Umbilical cord (tissue), 2 donors: ENCODE data around the gene SHISA6. TPM values are rescaled to one million over a fixed set of nuclear protein-coding genes. Genes with fewer than 3 reads are reported as not detected.

Source experiments
- DNase-seq: peaks from one replicate; pipeline ENCODE4 v3.0.0-alpha.2; 2015; ENCODE audit warnings: low spot score
- total RNA-seq: library from RNA; depleted of rRNA; stranded (reverse); fragments of >200 nt; gene quantifications from one replicate; pipeline ENCODE4 v1.2.3, GENCODE V29; 2014; ENCODE audit warnings: low replicate concordance; ENCODE audit not compliant: insufficient read depth

Gene SHISA6
- total RNA-seq, 1 donor from 2014 or later, result 0.48 TPM

DNA sequence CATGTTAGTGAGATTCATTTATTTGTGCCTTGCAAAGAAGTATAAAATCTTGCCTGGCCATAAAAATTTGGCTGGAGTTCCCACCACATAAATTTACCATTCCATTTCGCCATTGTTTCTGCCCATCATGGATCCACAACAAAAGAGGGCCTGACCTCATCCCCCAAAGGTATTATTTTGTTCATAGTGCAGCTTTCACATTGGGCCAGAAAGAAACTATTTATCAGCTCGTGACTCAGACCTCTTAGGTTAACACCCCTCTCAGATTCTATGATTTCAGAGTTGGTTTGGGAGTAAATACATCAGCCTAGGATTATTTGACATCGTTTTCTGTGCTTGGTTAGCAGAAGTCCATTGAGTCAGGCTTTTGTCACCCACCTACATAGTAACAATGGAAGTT, 108.1 kb downstream of the SHISA6 start:
- DNase-seq, result no peak

DNA sequence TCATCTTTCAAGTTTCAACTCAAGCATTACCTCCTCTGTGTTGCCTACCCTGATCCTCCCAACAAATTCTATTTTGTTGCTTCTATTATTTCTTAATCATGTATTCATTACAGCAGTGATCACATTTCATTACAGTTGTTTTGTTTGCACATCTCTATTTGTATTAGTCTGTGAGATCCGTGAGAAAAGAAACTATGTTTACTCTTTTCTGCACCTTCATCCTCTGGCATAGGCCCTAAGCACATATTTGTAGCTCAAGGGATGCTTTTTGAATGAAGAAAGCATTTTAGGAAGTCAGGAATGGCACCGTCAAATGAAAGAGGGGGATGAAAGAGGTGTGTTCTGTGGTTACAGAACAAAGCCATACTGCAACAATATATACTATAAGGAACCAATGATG, 110.5 kb downstream of the SHISA6 start:
- DNase-seq, result no peak

DNA sequence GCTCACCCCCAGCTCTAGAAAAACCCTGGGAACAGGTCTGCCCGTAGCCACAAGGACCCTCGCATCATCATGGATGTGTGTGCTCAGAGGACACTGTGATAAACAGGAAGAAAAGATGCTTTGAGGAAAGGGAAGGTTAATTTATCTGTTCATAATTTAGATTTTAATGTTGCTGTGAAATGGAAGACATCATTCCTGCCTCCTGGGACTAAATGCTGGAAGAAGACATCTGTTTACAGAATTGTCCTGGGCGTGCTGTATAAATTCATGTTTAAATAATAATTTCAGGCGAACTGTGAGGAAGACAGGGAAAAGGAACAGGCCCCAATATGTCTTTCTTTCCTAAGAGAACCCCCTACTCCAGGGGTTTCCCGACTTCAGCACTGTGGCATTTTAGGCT, 112.6 kb downstream of the SHISA6 start:
- no peak for DNase-seq

DNA sequence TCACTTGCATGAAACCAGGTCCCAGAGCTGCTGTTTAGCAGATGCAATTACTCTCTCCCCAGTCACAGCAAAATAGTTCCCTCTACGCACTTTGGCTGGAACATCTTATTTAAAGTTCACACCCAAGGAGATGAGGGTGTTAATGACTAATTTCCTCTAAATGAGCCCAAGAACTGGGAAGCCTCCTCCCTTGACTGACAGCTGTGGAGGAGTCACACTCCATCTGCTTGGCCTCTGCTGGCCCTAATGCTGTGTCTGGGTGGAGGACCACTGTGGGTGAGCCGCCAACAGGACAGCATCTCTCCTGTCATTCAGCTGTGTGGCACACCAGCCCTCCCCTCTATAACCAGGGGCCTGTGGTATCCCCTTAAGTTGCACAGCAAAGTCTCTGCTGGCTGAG, 115.4 kb downstream of the SHISA6 start:
- no peak for DNase-seq

DNA sequence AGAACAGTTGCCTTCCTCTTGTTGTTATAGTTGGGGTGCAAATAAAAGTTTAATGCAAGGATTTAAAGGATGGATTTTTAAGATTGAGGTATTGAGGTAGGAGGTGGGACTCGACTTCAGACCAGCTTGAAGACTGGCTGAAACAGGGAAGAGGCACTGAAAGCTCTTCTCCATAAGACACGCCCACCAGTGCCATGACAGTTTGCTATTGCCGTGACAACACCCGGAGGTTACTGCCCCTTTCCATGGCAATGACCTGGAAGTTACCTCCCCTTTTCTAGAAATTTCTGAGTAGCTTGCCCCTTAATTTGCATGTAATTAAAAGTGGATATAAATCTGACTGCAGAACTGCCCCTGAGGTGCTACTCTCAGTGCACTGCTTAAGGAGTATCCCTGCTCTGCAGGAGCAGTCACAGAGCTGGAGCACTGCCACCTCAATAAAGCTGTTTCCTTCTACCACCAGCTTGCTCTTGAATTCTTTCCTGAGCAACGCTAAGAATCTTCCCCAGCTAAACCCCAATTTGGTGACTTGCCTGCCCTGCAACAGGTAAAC, 122.6 kb downstream of the SHISA6 start:
- no peak for DNase-seq

DNA sequence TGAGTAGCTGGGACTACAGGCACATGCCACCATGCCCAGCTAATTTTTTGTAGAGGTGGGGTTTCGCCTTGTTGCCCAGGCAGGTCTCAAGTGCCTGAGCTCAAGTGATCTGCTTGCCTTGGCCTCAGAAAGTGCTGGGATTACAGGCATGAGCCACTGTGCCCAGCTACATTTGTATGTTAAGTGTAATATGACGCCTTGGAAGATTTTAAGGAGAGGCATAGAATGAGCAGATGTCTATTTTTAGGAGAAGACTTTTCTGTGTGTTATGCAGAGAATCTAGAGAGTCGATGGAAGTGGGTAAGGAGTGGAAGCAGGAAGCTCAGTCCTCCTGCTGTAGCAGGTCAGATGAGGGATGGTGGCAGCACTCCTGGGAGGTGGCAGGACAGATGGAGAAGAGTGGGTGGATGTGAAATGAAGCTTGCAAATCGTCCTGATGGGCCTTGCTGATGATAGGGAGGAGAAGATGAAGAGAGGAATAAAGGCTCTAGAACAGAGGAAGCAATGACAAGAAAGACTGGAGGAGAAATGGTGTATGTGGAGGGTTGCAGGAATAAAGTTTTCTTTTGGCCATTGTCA, 125.3 kb downstream of the SHISA6 start:
- DNase-seq, result peak; percentile 5

DNA sequence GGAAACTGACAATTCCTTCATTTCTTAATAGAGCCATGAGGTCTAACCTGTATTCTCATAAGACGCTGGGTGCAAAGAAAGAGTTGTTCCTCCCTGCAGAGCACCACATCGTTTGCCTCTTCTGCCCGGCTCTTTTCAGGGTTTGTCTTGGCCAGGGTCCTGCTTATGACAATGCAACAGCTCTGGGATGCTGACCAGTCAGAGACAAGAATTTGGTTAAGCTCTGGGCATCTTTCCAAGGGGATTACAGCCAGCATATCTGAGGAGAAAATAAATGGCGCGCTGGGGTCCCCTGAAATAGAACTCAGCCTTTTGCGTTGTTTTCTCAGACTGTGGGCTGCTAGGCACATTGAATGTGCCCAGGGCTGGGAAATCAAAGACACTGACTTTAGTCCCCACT, 128.6 kb downstream of the SHISA6 start:
- peak; percentile 81 for DNase-seq

DNA sequence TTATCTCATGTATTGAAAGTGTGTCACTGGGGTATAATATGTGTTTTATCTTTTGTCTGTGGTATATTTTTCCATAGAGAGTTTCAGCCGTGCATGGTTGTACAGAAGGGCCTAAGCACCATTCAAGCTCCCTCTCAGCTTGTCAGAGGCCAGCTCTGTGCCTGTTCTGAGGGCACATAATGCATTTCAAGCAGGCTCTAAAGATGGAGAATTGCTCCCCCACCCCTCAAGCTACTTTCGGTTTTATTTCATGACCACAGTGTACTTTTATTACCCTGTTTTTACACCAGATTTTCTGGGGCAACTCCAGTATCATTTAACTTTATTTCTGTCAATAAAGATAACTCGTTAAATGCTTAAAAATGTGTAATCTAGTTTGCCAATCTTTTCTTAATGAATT, 131.7 kb downstream of the SHISA6 start:
- DNase-seq, result no peak

DNA sequence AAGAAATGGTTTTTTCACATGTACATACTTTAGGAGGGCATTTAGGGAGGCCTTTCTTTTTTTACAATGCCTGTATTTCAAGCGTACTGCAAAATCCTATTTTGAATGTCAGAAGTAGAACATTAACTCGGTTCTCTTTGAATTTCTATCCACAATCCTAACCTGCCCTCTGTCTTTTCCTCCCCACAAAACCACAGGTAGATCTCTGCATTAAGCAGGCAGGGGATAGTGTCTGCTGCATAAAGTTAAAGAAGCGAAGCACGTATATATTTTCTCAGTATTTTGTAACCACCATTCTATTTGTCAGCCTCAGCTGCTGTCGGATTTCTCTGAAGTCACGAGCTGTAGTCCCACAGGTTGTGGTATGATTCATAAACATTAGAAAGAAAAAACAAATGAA, 137.5 kb downstream of the SHISA6 start:
- DNase-seq, result no peak

DNA sequence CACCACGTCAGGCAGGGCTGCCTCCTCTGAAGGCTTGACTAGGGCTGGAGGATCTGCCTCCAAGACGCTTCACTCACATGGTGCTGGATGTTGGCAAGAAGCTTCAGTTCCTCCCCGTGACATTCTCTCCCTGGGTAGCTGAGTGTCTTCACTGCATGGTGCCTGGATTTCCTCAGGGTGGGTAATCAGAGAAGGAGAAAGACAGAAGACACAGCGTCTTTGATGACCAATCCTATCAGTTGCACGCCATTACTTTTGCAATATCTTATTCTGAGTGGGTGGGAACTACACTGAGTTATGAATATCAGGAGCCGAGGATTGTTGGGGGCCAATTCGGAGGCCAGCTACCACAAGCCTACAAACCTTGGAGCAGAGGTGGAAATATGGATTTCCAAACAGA, 139.7 kb downstream of the SHISA6 start:
- DNase-seq, result no peak

DNA sequence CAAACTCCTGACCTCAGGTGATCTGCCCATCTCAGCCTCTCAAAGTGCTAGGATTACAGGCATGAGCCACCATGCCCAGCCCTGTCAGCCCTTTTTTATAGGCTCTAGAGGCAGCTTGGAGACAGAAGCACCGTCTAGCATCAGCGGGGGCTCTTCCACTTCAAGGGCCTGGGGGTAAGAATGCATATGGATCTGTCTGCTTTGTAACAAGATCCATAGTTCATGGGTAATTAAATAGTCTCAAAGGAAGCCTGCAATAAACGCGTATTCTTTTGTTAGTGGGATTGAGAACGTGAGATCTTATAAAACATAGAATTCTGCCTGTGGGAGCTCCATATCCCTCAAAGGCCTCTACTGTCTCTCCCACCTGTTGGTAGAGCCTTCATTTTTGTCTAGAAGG, 142.1 kb downstream of the SHISA6 start:
- DNase-seq, result no peak

DNA sequence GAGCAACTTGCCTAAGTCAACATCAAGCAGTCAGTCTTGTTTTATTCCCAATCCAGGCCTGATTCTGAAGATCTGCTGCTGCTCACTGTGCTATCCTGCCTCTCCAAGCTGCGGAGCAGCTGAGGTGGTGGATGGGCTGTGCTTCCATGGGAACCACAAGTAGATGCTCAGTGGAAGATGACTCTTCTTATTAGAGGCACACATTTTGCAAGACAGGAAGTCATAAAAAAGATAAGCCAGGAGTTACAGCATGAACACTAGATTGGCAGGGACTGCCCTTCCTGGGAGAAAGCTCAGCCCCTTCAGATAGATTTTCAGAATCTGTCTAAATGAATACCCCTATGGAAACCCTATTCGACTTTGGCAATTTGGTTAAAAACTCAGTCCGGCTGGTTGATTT, 143.1 kb downstream of the SHISA6 start:
- DNase-seq, result peak; percentile 6

DNA sequence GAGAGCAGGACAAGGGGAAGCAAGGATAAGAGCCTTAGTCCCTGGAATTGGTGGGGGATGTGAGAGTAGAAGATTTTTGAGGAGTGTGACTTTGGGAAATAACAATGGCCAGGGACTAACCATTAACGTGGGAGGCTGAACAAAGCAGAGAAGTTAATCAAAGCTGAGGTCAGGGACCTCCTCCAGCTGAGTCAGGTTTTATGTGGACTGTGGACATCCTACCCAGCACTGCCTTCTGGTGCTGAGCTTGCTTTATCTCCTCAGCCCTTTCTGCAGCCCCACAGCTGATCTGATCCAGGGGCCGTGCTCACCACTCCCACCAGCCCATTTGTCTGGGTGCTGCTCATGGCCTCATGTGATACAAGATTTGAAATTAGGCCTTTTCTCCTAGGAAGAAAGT, 146.6 kb downstream of the SHISA6 start:
- no peak for DNase-seq

DNA sequence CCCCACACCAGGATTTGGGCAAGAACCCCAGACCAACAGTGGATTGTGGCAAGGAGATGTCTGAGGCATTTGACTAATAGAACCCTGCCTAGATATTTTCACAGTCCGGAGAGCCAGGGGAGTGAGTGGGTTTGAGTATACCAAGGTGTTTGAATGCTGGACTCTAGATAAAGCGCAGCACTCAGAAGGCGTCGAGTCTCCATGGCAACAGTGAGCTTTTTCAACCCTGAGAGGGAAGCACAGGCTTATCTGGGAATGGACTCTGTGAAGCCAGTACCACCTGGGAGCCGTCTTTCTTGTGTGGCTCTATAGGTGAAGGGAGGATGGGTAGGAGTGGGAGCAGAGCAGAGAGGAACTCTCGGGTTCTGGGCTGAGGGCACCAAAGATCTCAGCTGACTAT, 147.0 kb downstream of the SHISA6 start:
- DNase-seq, result no peak

DNA sequence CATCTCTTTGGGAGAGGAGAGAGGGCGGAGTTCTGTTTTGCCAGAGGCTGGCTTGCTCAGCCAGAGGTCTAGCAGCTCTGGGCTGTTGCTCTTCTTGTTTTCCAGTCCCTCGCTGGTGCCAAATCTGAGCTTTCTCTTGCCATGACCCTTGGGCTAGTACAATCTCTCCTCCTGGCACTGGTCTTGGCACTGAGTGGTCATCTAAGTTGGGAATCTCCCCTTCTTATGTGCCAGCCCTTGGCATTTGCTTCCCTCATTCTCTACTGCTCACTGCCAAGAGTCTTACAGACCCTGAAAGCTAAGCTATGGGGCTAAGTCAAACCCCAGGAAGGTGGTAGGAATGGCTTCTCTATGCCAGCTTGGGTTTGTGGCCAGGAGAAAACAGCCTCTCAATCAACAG, 148.6 kb downstream of the SHISA6 start:
- DNase-seq, result no peak

DNA sequence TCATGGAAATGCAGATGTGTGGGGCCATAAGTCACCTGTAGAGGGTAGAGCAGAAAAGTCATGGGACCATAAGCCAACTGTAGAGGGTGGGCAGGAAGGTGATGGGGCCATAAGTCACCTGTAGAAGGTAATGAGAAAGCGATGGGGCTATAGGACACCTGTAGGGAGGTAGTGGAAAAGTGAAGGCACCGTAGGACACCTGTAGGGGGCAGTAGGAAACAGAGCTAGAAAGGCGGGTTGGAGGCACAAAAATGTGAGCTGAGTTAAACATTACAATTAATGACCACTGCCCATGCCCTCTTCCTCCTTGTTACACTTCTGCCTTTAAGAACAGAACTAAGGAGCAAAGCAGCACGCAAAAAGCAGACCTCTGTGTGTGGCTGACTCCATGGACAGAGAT, 150.1 kb downstream of the SHISA6 start:
- no peak for DNase-seq

DNA sequence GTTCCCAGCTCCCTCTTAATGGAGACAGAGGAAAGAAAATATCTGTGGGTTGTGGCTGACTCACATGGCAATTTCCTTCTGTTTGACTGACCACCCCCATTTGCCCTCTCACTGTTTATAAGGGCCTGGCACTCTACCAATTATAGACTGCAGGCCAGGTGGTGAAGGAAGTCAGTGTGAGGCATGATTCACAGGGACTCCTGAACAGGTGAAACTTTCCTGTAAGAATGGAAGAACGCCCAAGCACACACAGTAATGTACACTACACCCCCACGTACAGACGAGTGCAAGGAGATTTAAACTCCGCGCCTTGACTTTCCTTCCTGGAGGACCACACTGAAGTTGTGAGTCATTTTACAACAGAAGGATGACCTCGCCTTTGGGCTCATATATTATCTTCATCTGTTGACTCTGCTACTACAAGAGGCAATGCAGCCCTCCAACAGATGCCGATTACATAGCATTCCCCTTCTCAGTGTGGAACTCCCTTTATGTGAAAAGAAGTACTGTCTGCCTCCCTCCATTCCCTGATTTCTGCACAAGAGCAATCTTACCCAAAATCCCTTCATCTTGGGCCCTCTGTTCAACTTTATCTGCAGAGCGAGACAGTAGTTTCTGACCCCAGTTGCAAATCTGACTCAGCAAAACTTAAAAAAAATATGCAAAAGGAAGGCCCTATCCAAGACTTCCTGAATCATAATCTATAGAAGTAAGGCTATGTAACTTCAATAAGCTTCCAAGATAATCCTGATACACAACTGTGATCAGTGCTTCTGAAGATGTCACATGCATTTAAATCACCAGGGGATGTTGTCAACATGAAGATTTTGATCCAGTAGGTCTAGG, 163.6 kb downstream of the SHISA6 start:
- no peak for DNase-seq

DNA sequence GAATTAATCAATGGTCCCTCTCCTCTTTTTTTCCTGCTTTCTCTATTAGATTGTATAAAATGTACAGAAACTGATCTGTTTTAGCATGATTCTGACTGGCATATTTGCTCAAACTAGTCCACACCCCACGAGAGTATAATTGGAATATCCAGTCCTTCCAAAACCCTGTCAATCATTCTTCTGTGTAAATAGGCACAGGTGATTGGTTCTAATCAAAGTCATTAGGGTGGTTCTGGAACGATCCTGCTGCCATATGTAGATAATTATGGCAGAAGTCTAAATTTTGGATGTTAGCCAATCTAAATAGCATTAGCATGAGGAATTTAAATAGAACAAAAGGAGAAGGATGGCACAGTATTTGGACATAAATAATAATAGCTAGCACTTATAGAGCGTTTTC, 165.7 kb downstream of the SHISA6 start:
- DNase-seq, result no peak

DNA sequence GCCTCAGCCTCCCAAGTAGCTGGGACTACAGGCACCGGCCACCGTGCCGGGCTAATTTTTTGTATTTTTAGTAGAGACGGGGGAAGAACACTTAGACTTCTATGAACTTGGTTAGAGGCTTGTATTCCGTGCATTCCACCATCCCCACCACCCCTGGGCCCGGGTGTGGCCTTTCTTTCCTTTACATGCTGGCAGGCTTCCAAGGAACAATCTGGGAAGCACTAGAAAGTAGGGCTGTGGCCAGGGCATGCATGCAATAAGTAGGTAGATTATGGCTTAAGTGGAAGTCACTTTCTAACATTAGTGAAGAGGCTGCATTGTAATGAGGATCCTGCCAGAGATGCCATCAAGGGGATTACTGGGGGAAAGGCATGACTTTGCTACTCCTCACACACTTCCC, 171.6 kb downstream of the SHISA6 start:
- no peak for DNase-seq

DNA sequence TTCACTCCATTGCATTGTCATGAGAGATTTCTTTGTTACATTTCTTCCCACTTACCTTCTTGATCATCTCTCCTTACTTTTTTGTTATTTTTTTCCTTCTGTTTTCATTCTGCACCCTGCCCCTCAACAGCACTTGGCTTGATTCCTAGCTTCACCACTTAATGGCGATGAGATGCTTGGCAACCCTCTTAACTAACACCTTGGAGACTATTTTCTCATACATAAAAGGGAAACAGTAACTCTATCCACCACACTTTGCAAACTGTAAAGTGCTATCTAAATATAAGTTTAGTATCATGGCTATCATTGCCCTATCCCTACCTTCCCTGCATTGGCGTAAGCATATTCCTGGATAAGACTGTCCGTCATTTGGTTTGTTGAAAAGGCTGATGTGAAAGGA, 177.3 kb downstream of the SHISA6 start:
- no peak for DNase-seq

DNA sequence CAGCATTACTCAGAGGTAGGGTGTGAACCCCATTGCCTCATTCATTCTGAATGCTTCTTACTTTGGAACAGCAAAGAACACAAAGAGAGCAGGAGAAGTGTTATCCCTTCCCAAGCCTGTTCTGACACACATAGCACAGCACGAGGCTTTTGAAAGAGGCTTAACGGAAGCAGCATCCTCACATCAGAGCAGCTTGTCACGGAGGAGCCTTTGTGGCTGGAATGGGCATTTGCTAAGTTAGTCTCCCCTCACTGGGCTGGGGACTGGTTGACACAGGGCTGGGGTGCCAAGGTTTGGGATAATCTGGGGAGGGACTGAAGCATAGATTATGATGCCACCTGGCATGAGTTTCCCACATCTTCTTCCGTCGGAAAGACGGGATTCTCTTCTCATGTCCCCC, 189.7 kb downstream of the SHISA6 start:
- DNase-seq, result no peak

DNA sequence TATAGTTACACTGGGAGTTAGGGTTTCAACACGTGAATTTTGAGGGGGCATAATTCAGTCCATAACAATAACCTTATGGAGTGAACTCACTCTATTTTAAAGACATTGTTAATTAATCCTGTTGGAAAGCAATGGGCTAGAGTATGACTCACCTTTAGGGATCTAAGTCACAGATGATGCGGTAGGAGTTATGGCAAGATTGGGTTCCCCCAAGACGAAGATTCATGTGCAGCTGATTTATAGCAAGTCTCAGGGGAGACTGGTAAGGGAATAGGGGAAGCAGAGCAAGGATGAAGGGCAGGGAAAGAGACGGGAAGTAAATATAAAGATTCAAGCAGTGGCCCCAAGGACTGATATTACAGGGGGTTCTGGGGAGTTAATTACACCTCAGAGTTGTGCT, 197.7 kb downstream of the SHISA6 start:
- DNase-seq, result no peak

DNA sequence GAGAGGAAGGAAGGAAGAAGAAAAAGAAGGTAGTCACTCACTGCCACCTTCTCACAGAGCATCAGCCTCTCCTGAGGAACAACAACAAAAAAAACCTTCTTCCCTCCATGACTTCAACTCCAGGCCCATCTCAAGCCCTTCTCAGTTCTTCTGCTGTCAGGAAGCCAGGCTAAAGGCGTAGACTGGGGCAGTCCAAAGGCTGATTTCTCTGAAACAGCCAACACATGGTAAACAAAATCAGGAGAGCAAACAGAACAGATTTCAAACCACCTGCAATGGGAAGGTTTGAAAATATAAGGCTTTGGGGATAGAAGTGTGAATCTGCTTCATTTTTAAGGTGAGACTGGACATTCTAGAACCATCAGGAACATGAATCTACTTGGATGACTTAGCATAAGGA, 200.0 kb downstream of the SHISA6 start:
- no peak for DNase-seq
